Ovary (tissue), 9 donors: ENCODE data around the gene MTUS2. TPM values are rescaled to one million over a fixed set of nuclear protein-coding genes. Genes with fewer than 3 reads are reported as not detected.

ENCODE experiments used
- DNase-seq, 5 donors: peaks; one replicate each; pipeline ENCODE4 v3.0.0-alpha.2; 2019 to 2020
- H3K27ac ChIP-seq, 2 donors: fragments of 200-600 bp; one replicate each; pipeline versions ENCODE4 v1.5.1 to v1.8.0; 2019 to 2022
- H3K27me3 ChIP-seq: fragments of 200-600 bp; one replicate; pipeline ENCODE4 v1.8.0; 2022
- H3K36me3 ChIP-seq: fragments of 200-600 bp; sonication (generic); one replicate; pipeline ENCODE4 v1.5.1; 2019
- H3K4me1 ChIP-seq: one replicate; pipeline ENCODE4 v1.8.1; 2013; ENCODE audit warnings: mild to moderate bottlenecking, moderate library complexity; ENCODE audit not compliant: insufficient read depth
- H3K4me3 ChIP-seq: fragments of 200-600 bp; sonication (generic); one replicate; pipeline ENCODE4 v1.5.1; 2017
- H3K9me3 ChIP-seq, 2 donors: fragments of 200-600 bp in 1 of 2; sonication (generic) in 1 of 2; one replicate each; pipeline versions ENCODE4 v1.5.1 to v1.8.1; 2013 to 2019; ENCODE audit warnings: mild to moderate bottlenecking in 1 of 2, moderate library complexity in 1 of 2
- EP300 ChIP-seq: sonication (generic); formaldehyde crosslinking; IDR thresholded peaks from one replicate; pipeline ENCODE4 v1.6.1; 2017; ENCODE audit warnings: antibody characterized with exemption
- POLR2A ChIP-seq: fragments of 450-650 bp; IDR thresholded peaks from one replicate; pipeline ENCODE4 v1.6.1; 2017; ENCODE audit warnings: antibody characterized with exemption, mild to moderate bottlenecking, moderate library complexity
- WGBS, 3 donors: extraction: QIAGEN DNeasy Blood & Tissue Kit in 1 of 3; methylation state at CpG; one replicate each; pipeline versions ENCODE4 v1.1.5 to v1.1.7; 2013 to 2017; 5-methylcytosine and 5-hydroxymethylcytosine counted together
- intact Hi-C, 4 donors: fragments of 100-400 bp; cut with DNase I; formaldehyde crosslinking; loops; one replicate each; pipeline versions ENCODE4 v1.11.0 to v1.15.1; 2022 to 2023
- polyA plus RNA-seq, 2 donors: library from polyadenylated mRNA; stranded (reverse); fragments of 200-250 nt in 1 of 2; fragments of 350-450 nt in 1 of 2; fragmentation: Illumina TruSeq in 1 of 2; extraction: RNeasy Lipid Tissue Mini Kit (QIAGEN cat#74804) in 1 of 2; gene quantifications; one replicate each; pipeline ENCODE4 v1.2.3, GENCODE V29; 2013 to 2014
- total RNA-seq, 7 donors: library from RNA; depleted of rRNA in 2 of 7; stranded (reverse); fragments of >200 nt in 2 of 7; fragmentation: NEBNext Ultra II Directional in 3 of 7; extraction: Animal tissue kit (Norgen Biotek cat#: 25700) in 3 of 7; gene quantifications; one replicate each; pipeline versions ENCODE4 v1.1.0 to v1.2.4, GENCODE V29; 2016 to 2023
- TF ChIP-seq, protein P1 (sequence below), 3 donors: fragments of 450-650 bp in 2 of 3; fragments of 200-600 bp in 1 of 3; IDR thresholded peaks; one replicate each; pipeline versions ENCODE4 v1.5.1 to v1.8.0; 2016 to 2022; ENCODE audit warnings: antibody characterized with exemption in 3 of 3, mild to moderate bottlenecking in 1 of 3
- donor health status: DM: no; HTN: no; CAD: no; lungs with moderate emphysema.
- donor health status: DM: no; HTN: no; CAD: no.
- donor health status: Bipolar disorder and iron deficiency.
- donor health status: DM: yes; HTN: yes; CAD: no.
- donor health status: DM: no; HTN: no; CAD: no.
- donor health status: DM: yes; HTN: yes; CAD: no.

The MTUS2 gene
- total and polyA plus RNA-seq, 9 donors, result 1.5 to 8.7 (median 5.4) TPM

DNA sequence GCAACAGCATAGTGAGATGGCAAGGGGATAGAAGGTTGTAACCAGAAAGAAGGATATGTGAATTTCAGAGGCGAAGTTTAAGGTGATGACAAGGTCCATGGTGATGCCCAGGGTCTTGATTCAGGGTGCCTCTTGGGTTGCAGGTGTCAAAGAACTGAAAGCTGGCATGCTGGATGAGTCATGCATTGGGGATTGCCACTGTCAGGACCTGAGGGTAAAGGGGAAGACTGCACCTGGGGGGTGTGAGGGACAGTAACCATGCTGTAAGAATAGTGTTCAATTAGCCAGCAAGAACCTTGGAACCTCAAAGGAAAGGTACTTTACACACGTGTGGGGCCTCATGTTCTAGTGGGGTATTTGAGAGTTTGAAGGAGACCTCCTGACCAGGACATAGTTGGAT, 495.7 kb downstream of the MTUS2 start:
- no peaks in the 10 kb centered on the region for H3K4me1 ChIP-seq
- DNase-seq, result no peak
- H3K36me3 ChIP-seq, result no peaks in the 10 kb centered on the region
- no peaks in the 10 kb centered on the region for H3K27me3 ChIP-seq
- intact Hi-C loops, result no loop called here
- no peak overlapping the region for H3K27ac ChIP-seq
- no peaks in the 10 kb centered on the region for H3K9me3 ChIP-seq
- no peak overlapping the region for H3K4me3 ChIP-seq
- 65 to 70% (median 70%) methylated on average over 2 of the region's 2 CpGs for WGBS, 3 donors
- TF ChIP-seq, protein P1, sequence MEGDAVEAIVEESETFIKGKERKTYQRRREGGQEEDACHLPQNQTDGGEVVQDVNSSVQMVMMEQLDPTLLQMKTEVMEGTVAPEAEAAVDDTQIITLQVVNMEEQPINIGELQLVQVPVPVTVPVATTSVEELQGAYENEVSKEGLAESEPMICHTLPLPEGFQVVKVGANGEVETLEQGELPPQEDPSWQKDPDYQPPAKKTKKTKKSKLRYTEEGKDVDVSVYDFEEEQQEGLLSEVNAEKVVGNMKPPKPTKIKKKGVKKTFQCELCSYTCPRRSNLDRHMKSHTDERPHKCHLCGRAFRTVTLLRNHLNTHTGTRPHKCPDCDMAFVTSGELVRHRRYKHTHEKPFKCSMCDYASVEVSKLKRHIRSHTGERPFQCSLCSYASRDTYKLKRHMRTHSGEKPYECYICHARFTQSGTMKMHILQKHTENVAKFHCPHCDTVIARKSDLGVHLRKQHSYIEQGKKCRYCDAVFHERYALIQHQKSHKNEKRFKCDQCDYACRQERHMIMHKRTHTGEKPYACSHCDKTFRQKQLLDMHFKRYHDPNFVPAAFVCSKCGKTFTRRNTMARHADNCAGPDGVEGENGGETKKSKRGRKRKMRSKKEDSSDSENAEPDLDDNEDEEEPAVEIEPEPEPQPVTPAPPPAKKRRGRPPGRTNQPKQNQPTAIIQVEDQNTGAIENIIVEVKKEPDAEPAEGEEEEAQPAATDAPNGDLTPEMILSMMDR (IDR thresholded peaks at IDR 0.05), result no peak
- TF ChIP-seq EP300, result no peak
- no peak for TF ChIP-seq POLR2A

DNA sequence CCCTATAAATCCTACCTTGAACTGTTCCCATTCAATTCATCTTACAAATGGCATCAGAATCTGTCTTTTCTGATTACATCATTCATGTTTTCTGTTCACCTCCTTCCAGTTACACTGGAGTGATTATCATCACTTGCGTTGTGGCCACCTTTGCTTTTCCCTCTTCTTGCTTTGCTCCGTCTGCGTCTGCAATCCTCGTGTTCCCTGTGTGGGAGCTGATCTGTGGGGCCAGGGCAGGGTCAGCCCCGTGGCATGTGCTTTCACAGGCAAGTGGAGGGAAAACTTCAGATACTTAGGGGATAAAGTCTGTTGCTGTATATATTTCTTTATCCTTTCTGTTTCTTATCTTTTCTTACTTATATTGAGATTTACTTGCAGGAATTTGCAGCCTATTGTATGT, 497.7 kb downstream of the MTUS2 start:
- Histone ChIP-seq H3K9me3 (no peaks in the 10 kb centered on the region), H3K27me3 (no peaks in the 10 kb centered on the region), H3K27ac (no peak overlapping the region), H3K36me3 (no peaks in the 10 kb centered on the region), H3K4me1 (no peaks in the 10 kb centered on the region), H3K4me3 (no peak overlapping the region)
- DNase-seq, result no peak
- WGBS, 3 donors, result 20 to 23% (median 20%) methylated on average over 5 of the region's 5 CpGs
- intact Hi-C loops, result no loop called here
- TF ChIP-seq EP300, result no peak
- TF ChIP-seq, protein P1 (IDR thresholded peaks at IDR 0.05), result no peak
- no peak for TF ChIP-seq POLR2A

DNA sequence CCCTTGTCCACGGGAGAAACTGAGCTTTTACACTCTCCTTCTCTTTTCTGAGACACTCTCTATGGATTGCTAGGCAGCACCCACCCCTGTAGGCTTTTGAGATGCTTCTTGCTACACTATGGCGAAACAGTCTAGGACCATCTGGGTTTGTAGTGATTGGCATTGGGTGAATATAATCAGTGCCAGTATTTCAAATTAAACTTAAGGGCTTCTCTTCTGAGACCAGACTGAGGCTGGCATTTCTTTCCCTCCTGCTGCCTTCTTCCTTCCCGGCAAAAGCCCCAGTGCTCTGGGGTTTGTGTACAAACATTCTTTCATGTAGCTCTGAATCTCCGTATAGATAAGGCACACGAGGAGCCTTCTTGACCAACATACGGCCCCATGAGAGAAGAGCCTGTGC, 498.6 kb downstream of the MTUS2 start:
- H3K27ac ChIP-seq, result no peak overlapping the region
- no peaks in the 10 kb centered on the region for H3K9me3 ChIP-seq

DNA sequence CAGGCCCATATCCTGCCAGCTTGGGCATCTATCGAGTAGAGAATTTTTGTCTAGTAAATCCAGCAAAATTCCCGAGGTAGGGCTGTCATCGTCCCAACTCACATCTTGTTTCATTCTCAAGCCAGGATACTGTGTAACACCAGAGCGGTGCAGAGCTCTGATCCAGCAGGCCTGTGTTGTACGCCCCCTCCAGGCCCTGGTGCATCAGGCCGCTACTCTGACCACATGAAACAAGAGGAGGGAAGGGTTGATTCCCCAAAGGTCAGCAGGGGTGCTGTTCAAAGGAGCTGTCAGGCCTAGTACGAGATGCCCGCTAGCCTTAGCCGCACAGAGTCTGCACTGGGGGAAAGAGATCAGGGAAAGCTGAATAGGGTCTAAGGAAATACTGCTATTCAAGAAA, 499.3 kb downstream of the MTUS2 start:
- TF ChIP-seq, protein P1 (IDR thresholded peaks at IDR 0.05), result no peak
- TF ChIP-seq POLR2A, result no peak
- TF ChIP-seq EP300, result no peak
- Histone ChIP-seq H3K9me3 (no peaks in the 10 kb centered on the region), H3K36me3 (no peaks in the 10 kb centered on the region), H3K4me3 (no peak overlapping the region), H3K4me1 (no peaks in the 10 kb centered on the region), H3K27ac (no peak overlapping the region), H3K27me3 (no peaks in the 10 kb centered on the region)
- no peak for DNase-seq
- 81 to 86% (median 82%) methylated on average over 9 of the region's 9 CpGs for WGBS, 3 donors
- intact Hi-C loops, result no loop called here

More for the DNA sequence above, 498.6 kb downstream of the MTUS2 start:
- TF ChIP-seq POLR2A (no peak), EP300 (no peak)
- TF ChIP-seq, protein P1 (IDR thresholded peaks at IDR 0.05), result no peak
- no peak overlapping the region for H3K4me3 ChIP-seq
- intact Hi-C loops, result no loop called here
- no peak for DNase-seq
- no peaks in the 10 kb centered on the region for H3K4me1 ChIP-seq
- no peaks in the 10 kb centered on the region for H3K27me3 ChIP-seq
- 43 to 49% (median 45%) methylated on average over 6 of the region's 6 CpGs for WGBS, 3 donors
- no peaks in the 10 kb centered on the region for H3K36me3 ChIP-seq
